HUDEP-2 (cell line): Measurements from ENCODE around the gene PNPLA5.

Experiments
- DNase-seq, 76 experiments: peaks; one replicate each; lab custom pipeline; 2025; ENCODE audit not compliant: unreplicated experiment in 76 of 76; lab: John Stamatoyannopoulos, UW

Gene PNPLA5, protein sequence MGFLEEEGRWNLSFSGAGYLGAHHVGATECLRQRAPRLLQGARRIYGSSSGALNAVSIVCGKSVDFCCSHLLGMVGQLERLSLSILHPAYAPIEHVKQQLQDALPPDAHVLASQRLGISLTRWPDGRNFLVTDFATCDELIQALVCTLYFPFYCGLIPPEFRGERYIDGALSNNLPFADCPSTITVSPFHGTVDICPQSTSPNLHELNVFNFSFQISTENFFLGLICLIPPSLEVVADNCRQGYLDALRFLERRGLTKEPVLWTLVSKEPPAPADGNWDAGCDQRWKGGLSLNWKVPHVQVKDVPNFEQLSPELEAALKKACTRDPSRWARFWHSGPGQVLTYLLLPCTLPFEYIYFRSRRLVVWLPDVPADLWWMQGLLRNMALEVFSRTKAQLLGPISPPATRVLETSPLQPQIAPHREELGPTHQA

DNA sequence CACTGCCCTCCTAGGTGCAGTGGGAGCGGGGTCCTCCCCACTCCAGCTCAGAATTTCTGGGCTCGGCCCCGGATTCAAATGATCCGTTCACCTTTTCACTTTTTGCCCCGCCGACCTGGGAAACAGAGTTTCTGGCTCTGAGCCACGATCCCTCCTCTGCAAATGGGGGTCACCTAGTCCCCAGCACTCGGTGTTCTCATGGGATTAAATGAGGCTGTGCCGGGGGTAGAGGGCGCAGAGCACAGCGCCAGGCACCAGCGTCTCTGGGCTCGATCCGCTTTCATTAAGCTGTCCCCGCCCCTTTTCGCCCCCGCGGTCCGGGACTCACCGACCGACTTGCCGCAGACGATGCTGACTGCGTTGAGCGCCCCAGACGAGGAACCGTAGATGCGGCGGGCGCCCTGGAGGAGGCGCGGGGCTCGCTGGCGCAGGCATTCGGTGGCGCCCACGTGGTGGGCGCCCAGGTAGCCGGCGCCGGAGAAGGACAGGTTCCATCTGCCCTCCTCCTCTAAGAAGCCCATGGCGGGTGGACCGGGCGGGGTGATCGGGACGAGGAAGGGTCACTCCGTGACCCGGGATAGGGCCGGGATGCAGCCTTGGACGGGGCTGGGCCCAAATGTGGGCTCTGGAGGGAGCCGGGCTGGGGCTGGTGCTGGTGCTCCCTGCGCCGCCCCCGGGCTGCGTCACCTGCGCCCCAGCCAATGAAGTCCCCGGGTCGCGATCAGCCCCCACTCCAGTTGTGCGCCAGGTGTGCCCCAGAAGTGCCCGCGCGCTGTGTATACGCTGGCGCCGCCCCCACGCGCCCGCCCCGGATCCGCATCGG, at the start of gene PNPLA5:
Gene PNPLA5, minus strand, starts transcription at position 654 of the 823 bp plus-strand sequence. Its CDS starts 133 bp downstream, at position 521.
- no peak for DNase-seq

GRCh38 chr22:43941449-43941848, 49.6 kb upstream of the PNPLA5 start:
- DNase-seq: no peak

DNA sequence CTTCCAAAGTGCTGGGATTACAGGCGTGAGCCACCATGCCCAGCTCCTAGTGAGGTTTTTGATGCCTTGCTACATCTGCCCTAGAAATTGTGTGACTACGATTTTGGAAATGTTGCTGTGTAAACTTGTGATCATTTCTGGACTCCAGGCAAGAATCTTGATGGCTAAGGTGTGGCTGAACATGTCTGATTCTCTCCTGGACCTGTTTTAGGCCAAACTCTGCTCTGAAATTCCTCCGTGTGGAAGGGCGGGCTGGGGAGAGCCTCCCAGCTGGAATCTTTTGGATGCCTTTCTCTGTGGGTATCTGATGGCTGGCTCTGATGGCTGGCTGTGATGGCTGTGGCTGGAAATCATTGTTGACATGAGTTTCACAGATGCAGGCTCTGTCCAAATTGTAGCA, 40.0 kb upstream of the PNPLA5 start:
- no peak for DNase-seq

DNA sequence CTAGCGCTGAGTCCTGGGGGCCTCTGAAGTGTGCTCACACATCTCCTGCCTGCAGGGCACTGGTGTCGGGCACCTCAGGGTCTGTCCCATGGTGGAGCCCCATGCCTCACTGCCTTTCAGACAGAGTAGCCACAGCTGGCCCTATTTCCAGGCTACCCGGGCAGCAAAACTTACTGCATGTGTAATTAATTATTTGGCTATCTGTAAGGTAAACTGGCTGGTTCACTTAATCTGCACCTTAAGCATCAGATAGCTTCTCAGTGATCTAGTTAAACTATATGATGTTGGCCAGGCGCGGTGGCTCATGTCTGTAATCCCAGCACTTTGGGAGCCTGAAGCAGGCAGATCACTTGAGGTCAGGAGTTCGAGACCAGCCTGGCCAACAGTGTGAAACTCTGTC, 37.1 kb upstream of the PNPLA5 start:
- no peak for DNase-seq

GRCh38 chr22:43928468-43928867, 36.7 kb upstream of the PNPLA5 start:
- no peak for DNase-seq

DNA sequence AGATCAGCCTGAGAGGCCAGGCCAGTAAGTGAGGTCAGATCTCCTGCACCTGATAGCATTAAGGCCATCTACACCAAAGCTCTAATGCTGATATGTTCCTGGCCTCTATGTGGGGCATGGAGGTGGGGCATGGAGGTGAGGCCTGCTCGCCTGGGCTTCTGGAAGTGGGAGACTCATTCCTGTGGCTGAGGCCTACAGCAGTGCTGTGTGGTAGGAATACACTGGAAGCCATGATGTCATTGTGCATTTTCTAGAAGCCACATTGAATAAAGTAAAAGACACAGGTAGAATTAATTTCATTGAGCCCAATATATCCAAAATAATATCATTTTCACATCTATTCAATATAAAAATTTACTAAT, 34.5 kb upstream of the PNPLA5 start:
- DNase-seq: no peak

- DNase-seq: no peak
Measured at GRCh38 chr22:43925433-43926348, 33.9 kb upstream of the PNPLA5 start.

DNA sequence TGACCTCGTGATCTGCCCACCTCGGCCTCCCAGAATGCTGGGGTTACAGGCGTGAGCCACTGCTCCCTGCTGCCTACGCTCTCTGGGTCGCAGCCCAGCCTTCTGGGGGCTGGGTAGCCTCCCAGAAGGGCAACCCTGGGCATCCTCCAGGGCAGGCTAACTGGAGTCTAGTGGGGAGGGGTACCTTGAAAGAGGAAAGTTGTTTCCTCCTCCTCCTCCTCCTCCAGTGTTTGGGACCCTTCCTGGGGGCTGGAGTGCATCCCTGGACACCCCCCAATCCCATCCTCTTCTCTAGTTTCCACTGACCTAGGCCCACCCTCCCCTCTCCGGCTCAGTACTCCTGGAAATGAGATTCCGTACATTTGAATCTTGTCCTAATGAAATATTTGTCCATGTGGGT, 33.1 kb upstream of the PNPLA5 start:
- no peak for DNase-seq

DNA sequence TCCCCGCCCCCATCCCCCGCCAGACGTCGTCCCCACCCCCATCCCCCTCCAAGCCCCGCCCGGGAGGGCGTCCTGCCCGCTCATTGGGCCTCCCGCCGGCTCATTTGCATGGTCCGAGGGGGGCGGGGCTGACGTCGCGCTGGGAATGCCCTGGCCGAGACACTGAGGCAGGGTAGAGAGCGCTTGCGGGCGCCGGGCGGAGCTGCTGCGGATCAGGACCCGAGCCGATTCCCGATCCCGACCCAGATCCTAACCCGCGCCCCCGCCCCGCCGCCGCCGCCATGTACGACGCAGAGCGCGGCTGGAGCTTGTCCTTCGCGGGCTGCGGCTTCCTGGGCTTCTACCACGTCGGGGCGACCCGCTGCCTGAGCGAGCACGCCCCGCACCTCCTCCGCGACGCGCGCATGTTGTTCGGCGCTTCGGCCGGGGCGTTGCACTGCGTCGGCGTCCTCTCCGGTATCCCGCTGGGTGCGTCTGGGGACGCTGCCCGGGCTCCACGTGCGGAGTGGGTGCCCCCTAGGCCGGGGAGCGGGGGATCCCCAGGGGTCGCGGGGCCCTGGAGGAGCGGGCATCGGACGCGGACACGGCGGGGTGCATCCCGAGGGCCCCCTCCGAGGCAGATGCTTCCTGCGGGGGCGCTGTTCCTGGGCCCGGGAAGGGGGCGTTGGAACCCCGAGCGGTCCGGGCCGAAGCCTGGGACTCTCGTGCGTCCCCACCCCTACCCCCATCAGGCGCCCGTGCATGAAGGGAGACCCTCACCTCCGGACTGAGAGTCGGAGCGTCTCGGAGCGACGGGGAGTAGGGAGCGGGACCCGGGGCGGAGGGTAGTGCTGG, 32.0 kb upstream of the PNPLA5 start, which contains the start of gene PNPLA3:
Gene PNPLA3, plus strand, starts transcription at position 175 of the 834 bp plus-strand sequence. Its CDS starts 107 bp downstream, at position 282.
- DNase-seq: peak in 63 of 76 experiments; percentile 5 to 83 (median 58)

- DNase-seq: no peak
Measured at GRCh38 chr22:43923191-43923590, 31.4 kb upstream of the PNPLA5 start.

GRCh38 chr22:43922123-43922522, 30.3 kb upstream of the PNPLA5 start:
- DNase-seq: no peak

GRCh38 chr22:43921370-43921769, 29.6 kb upstream of the PNPLA5 start:
- no peak for DNase-seq

GRCh38 chr22:43919106-43919973, 27.5 kb upstream of the PNPLA5 start:
- DNase-seq: no peak

GRCh38 chr22:43917521-43917920, 25.7 kb upstream of the PNPLA5 start:
- DNase-seq: no peak

- DNase-seq: no peak
Measured at GRCh38 chr22:43911351-43911750, 19.5 kb upstream of the PNPLA5 start.

GRCh38 chr22:43910178-43910695, 18.4 kb upstream of the PNPLA5 start:
- no peak for DNase-seq

DNA sequence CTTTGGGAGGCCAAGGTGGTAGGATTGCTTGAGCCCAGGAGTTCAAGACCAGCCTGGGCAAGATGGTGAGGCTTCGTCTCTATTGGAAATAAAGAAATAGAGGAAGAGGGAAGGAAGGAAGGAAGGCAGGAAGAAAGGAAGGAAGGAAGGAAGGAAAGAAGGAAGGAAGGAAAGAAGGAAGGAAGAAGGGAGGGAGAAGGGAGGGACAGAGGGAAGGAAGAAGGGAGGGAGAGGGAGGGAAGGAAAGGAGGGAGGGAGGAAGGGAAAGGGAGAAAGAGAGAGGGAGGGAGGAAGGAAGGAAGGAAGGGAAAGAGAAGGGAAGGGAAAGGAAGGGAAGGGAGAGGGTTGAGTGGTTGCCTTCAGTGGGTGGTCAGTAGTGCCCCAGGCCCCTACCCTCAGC, 17.9 kb upstream of the PNPLA5 start:
- no peak for DNase-seq

GRCh38 chr22:43905681-43906080, 13.9 kb upstream of the PNPLA5 start:
- no peak for DNase-seq

- DNase-seq: peak in 16 of 76 experiments; percentile 20 to 59 (median 39)
Measured at GRCh38 chr22:43904412-43904811, 12.6 kb upstream of the PNPLA5 start.
